DND-41 (cell line): ENCODE results near the gene ZNF366.

Source experiments
- EZH2 ChIP-seq: IDR thresholded peaks from 3 replicates; pipeline ENCODE4 v1.6.1; 2012; ENCODE audit warnings: borderline replicate concordance, low read depth, mild to moderate bottlenecking, moderate library complexity, low read length, inconsistent platforms; ENCODE audit not compliant: severe bottlenecking
- TF ChIP-seq, protein P1 (sequence below): IDR thresholded peaks from 2 replicates; pipeline ENCODE4 v1.5.1; 2012; ENCODE audit warnings: borderline replicate concordance, low read length, moderate library complexity, mild to moderate bottlenecking; ENCODE audit not compliant: poor library complexity, severe bottlenecking; ENCODE audit errors: extremely low read depth

DNA sequence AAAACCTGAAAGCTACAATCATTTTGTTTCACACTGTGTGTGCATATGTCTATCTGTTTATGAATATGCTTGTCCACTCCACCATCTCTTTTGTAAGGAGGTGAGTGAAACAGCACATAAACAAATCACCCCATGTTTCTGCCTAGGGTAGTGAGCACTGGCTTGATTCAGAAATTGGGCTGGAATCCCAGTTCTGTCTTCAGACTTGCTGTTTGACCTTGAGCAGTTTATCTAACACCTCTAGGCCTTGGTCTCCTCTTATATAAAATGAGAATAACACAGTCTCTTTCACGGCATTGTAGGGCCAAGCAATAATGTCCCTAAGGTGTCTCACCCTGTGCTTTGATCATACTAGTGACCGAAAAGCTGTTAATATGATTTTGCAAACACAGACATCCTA lies 61.2 kb downstream of the ZNF366 start:
- TF ChIP-seq, protein P1, sequence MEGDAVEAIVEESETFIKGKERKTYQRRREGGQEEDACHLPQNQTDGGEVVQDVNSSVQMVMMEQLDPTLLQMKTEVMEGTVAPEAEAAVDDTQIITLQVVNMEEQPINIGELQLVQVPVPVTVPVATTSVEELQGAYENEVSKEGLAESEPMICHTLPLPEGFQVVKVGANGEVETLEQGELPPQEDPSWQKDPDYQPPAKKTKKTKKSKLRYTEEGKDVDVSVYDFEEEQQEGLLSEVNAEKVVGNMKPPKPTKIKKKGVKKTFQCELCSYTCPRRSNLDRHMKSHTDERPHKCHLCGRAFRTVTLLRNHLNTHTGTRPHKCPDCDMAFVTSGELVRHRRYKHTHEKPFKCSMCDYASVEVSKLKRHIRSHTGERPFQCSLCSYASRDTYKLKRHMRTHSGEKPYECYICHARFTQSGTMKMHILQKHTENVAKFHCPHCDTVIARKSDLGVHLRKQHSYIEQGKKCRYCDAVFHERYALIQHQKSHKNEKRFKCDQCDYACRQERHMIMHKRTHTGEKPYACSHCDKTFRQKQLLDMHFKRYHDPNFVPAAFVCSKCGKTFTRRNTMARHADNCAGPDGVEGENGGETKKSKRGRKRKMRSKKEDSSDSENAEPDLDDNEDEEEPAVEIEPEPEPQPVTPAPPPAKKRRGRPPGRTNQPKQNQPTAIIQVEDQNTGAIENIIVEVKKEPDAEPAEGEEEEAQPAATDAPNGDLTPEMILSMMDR: no peak
- no peak for TF ChIP-seq EZH2
